Activated T-cell treated with anti-CD3 and anti-CD28 coated beads, Interleukin-2, amount 50 U/mL, for 4 hours (primary cell): ENCODE data around the gene DNAH3. TPM values are rescaled to one million over a fixed set of nuclear protein-coding genes. Genes with fewer than 3 reads are reported as not detected.
A peak's percentile ranks its signal among the peaks of the same experiment; 100 is the strongest.
"Not testable (repeated sequence)": the region's sequence is repeated elsewhere in the genome, so short reads cannot be mapped to it uniquely, and the experiment has no call there.

Experiments used
- ATAC-seq, 2 donors: fragments of 200-7000 bp; cut with Tn5 transposase; one replicate each; pipeline ENCODE4 v1.10.0; 2021
- DNase-seq: peaks from one replicate; pipeline ENCODE4 v3.0.0-alpha.2; 2020
- H3K27me3 Mint-ChIP-seq: one replicate; pipeline ENCODE4 v1.8.0; 2021; ENCODE audit warnings: low read depth, mixed read lengths
- H3K36me3 Mint-ChIP-seq: one replicate; pipeline ENCODE4 v1.8.0; 2022; ENCODE audit warnings: mixed read lengths; ENCODE audit not compliant: insufficient read depth
- H3K4me1 Mint-ChIP-seq: one replicate; pipeline ENCODE4 v1.8.0; 2021; ENCODE audit warnings: low read depth, mixed read lengths
- H3K4me3 Mint-ChIP-seq: one replicate; pipeline ENCODE4 v1.8.0; 2021; ENCODE audit warnings: mild to moderate bottlenecking, moderate library complexity, mixed read lengths
- H3K9me3 Mint-ChIP-seq: one replicate; pipeline ENCODE4 v1.8.0; 2021; ENCODE audit warnings: mixed read lengths
- total RNA-seq, 3 donors: library from RNA; stranded (reverse); gene quantifications; one replicate each; pipeline ENCODE4 v1.2.1, GENCODE V29; 2021

The DNAH3 gene
- total RNA-seq, 3 donors from 2014 or later, result not detected

- ATAC-seq (no peak), DNase-seq (no peak)
- no peak overlapping the region for H3K4me3 Mint-ChIP-seq
- H3K27me3 Mint-ChIP-seq, result peaks cover 2% of the 10 kb centered on the region
- no peaks in the 10 kb centered on the region for H3K36me3 Mint-ChIP-seq
- no peaks in the 10 kb centered on the region for H3K4me1 Mint-ChIP-seq
- no peaks in the 10 kb centered on the region for H3K9me3 Mint-ChIP-seq
Measured at GRCh38 chr16:20952139-20952920, 198.3 kb downstream of the DNAH3 start.

GRCh38 chr16:20950294-20950693 lies 200.4 kb downstream of the DNAH3 start:
- Mint-ChIP-seq H3K36me3 (no peaks in the 10 kb centered on the region), H3K4me1 (no peaks in the 10 kb centered on the region), H3K4me3 (no peak overlapping the region), H3K27me3 (peaks cover 2% of the 10 kb centered on the region), H3K9me3 (no peaks in the 10 kb centered on the region)
- no peak for DNase-seq
- no peak for ATAC-seq

- H3K4me1 Mint-ChIP-seq, result peaks cover 2% of the 10 kb centered on the region
- ATAC-seq, result no peak
- H3K27me3 Mint-ChIP-seq, result peaks cover 2% of the 10 kb centered on the region
- H3K4me3 Mint-ChIP-seq, result no peak overlapping the region
- DNase-seq, result no peak
- H3K36me3 Mint-ChIP-seq, result no peaks in the 10 kb centered on the region
- no peaks in the 10 kb centered on the region for H3K9me3 Mint-ChIP-seq
Measured at GRCh38 chr16:20949660-20950059, 201.0 kb downstream of the DNAH3 start.

- Mint-ChIP-seq H3K9me3 (no peaks in the 10 kb centered on the region), H3K27me3 (peaks cover 2% of the 10 kb centered on the region), H3K4me1 (peaks cover 3% of the 10 kb centered on the region), H3K36me3 (no peaks in the 10 kb centered on the region), H3K4me3 (no peak overlapping the region)
- no peak for DNase-seq
- ATAC-seq, result no peak
Measured at GRCh38 chr16:20948444-20948843, 202.2 kb downstream of the DNAH3 start.

GRCh38 chr16:20946015-20946629 lies 204.5 kb downstream of the DNAH3 start:
- H3K36me3 Mint-ChIP-seq, result no peaks in the 10 kb centered on the region
- ATAC-seq, result no peak
- H3K9me3 Mint-ChIP-seq, result no peaks in the 10 kb centered on the region
- H3K4me1 Mint-ChIP-seq, result peaks cover 6% of the 10 kb centered on the region
- peaks cover 2% of the 10 kb centered on the region for H3K27me3 Mint-ChIP-seq
- DNase-seq, result no peak
- H3K4me3 Mint-ChIP-seq, result no peak overlapping the region

GRCh38 chr16:20945575-20945875 lies 205.1 kb downstream of the DNAH3 start:
- not testable (repeated sequence) for H3K4me1 Mint-ChIP-seq, H3K4me3 Mint-ChIP-seq, H3K27me3 Mint-ChIP-seq, H3K9me3 Mint-ChIP-seq, DNase-seq, ATAC-seq, H3K36me3 Mint-ChIP-seq

GRCh38 chr16:20944861-20945574 lies 205.6 kb downstream of the DNAH3 start:
- DNase-seq (no peak), ATAC-seq (peak; percentile 77 to 84)
- peaks cover 8% of the 10 kb centered on the region for H3K4me1 Mint-ChIP-seq
- no peaks in the 10 kb centered on the region for H3K36me3 Mint-ChIP-seq
- H3K9me3 Mint-ChIP-seq, result no peaks in the 10 kb centered on the region
- no peak overlapping the region for H3K4me3 Mint-ChIP-seq
- H3K27me3 Mint-ChIP-seq, result no peaks in the 10 kb centered on the region

- no peak for ATAC-seq
- Mint-ChIP-seq H3K9me3 (no peaks in the 10 kb centered on the region), H3K4me1 (peaks cover 12% of the 10 kb centered on the region), H3K4me3 (no peak overlapping the region), H3K36me3 (no peaks in the 10 kb centered on the region), H3K27me3 (no peaks in the 10 kb centered on the region)
- no peak for DNase-seq
Measured at GRCh38 chr16:20942256-20942655, 208.4 kb downstream of the DNAH3 start.

- ATAC-seq, result no peak
- Mint-ChIP-seq H3K4me1 (peaks cover 12% of the 10 kb centered on the region), H3K27me3 (no peaks in the 10 kb centered on the region)
Measured at GRCh38 chr16:20941636-20941926, 209.1 kb downstream of the DNAH3 start.

GRCh38 chr16:20940871-20941635 lies 209.6 kb downstream of the DNAH3 start:
- peaks cover 12% of the 10 kb centered on the region for H3K4me1 Mint-ChIP-seq
- DNase-seq (no peak), ATAC-seq (no peak)
- H3K9me3 Mint-ChIP-seq, result no peaks in the 10 kb centered on the region
- no peaks in the 10 kb centered on the region for H3K36me3 Mint-ChIP-seq
- H3K27me3 Mint-ChIP-seq, result no peaks in the 10 kb centered on the region
- H3K4me3 Mint-ChIP-seq, result no peak overlapping the region

More at GRCh38 chr16:20941636-20941926, 209.1 kb downstream of the DNAH3 start:
- Mint-ChIP-seq H3K9me3 (no peaks in the 10 kb centered on the region), H3K4me3 (no peak overlapping the region), H3K36me3 (no peaks in the 10 kb centered on the region)
- DNase-seq, result no peak

GRCh38 chr16:20939611-20940010 lies 211.0 kb downstream of the DNAH3 start:
- H3K4me3 Mint-ChIP-seq, result no peak overlapping the region
- ATAC-seq (no peak), DNase-seq (no peak)
- peaks cover 10% of the 10 kb centered on the region for H3K4me1 Mint-ChIP-seq
- H3K27me3 Mint-ChIP-seq, result no peaks in the 10 kb centered on the region
- no peaks in the 10 kb centered on the region for H3K9me3 Mint-ChIP-seq
- no peaks in the 10 kb centered on the region for H3K36me3 Mint-ChIP-seq

- H3K4me1 Mint-ChIP-seq, result peaks cover 9% of the 10 kb centered on the region
- ATAC-seq (peak; percentile 53 to 80), DNase-seq (no peak)
- H3K9me3 Mint-ChIP-seq, result no peaks in the 10 kb centered on the region
- H3K27me3 Mint-ChIP-seq, result no peaks in the 10 kb centered on the region
- H3K36me3 Mint-ChIP-seq, result no peaks in the 10 kb centered on the region
- H3K4me3 Mint-ChIP-seq, result no peak overlapping the region
Measured at GRCh38 chr16:20938426-20938825, 212.2 kb downstream of the DNAH3 start.

- Mint-ChIP-seq H3K4me3 (no peak overlapping the region), H3K9me3 (no peaks in the 10 kb centered on the region), H3K36me3 (no peaks in the 10 kb centered on the region), H3K4me1 (peaks cover 9% of the 10 kb centered on the region), H3K27me3 (no peaks in the 10 kb centered on the region)
- ATAC-seq (no peak), DNase-seq (no peak)
Measured at GRCh38 chr16:20937736-20938135, 212.9 kb downstream of the DNAH3 start.

GRCh38 chr16:20933589-20933988 lies 217.1 kb downstream of the DNAH3 start:
- DNase-seq (no peak), ATAC-seq (no peak)
- peaks cover 2% of the 10 kb centered on the region for H3K4me1 Mint-ChIP-seq
- H3K36me3 Mint-ChIP-seq, result no peaks in the 10 kb centered on the region
- no peak overlapping the region for H3K4me3 Mint-ChIP-seq
- H3K27me3 Mint-ChIP-seq, result no peaks in the 10 kb centered on the region
- H3K9me3 Mint-ChIP-seq, result no peaks in the 10 kb centered on the region
